GM12891 (cell line): ENCODE data around the gene ITPR3. TPM values are rescaled to one million over a fixed set of nuclear protein-coding genes. Genes with fewer than 3 reads are reported as not detected.

Source experiments
- DNase-seq: peaks from one replicate; pipeline ENCODE4 v3.0.0; 2011; ENCODE audit warnings: low spot score; ENCODE audit not compliant: insufficient read length
- FAIRE-seq: peaks from 2 replicates; lab custom pipeline; 2011; peaks lifted over from hg19 to GRCh38; lab: Jason Lieb, UNC
- PAX5 ChIP-seq: IDR thresholded peaks from 2 replicates; pipeline ENCODE4 v1.6.1; 2011; ENCODE audit warnings: low read length, moderate library complexity, mild to moderate bottlenecking; ENCODE audit not compliant: insufficient read depth, severe bottlenecking
- POLR2A ChIP-seq: IDR thresholded peaks from 2 replicates; pipeline ENCODE4 v1.6.1; 2011; ENCODE audit warnings: low read depth, low read length, control low read depth
- POLR2AphosphoS5 ChIP-seq: IDR thresholded peaks from 2 replicates; pipeline ENCODE4 v1.6.1; 2011; ENCODE audit warnings: low read depth, low read length, control low read depth
- POU2F2 ChIP-seq: IDR thresholded peaks from 2 replicates; pipeline ENCODE4 v1.6.1; 2011; ENCODE audit warnings: low read depth, mild to moderate bottlenecking, control low read depth, low read length, moderate library complexity
- SPI1 ChIP-seq: IDR thresholded peaks from 2 replicates; pipeline ENCODE4 v1.6.1; 2011; ENCODE audit warnings: low read depth, low read length, control low read depth
- TAF1 ChIP-seq: IDR thresholded peaks from 2 replicates; pipeline ENCODE4 v1.6.1; 2011; ENCODE audit warnings: low read depth, low read length, control low read depth
- polyA plus RNA-seq: library from polyadenylated mRNA; unstranded; fragments of >200 nt; gene quantifications from one replicate; pipeline ENCODE4 v1.2.1, GENCODE V29; 2012; ENCODE audit warnings: low read depth, missing spikeins, inconsistent platforms; ENCODE audit not compliant: missing spikeins

The ITPR3 gene
- polyA plus RNA-seq, result 8.5 TPM

DNA sequence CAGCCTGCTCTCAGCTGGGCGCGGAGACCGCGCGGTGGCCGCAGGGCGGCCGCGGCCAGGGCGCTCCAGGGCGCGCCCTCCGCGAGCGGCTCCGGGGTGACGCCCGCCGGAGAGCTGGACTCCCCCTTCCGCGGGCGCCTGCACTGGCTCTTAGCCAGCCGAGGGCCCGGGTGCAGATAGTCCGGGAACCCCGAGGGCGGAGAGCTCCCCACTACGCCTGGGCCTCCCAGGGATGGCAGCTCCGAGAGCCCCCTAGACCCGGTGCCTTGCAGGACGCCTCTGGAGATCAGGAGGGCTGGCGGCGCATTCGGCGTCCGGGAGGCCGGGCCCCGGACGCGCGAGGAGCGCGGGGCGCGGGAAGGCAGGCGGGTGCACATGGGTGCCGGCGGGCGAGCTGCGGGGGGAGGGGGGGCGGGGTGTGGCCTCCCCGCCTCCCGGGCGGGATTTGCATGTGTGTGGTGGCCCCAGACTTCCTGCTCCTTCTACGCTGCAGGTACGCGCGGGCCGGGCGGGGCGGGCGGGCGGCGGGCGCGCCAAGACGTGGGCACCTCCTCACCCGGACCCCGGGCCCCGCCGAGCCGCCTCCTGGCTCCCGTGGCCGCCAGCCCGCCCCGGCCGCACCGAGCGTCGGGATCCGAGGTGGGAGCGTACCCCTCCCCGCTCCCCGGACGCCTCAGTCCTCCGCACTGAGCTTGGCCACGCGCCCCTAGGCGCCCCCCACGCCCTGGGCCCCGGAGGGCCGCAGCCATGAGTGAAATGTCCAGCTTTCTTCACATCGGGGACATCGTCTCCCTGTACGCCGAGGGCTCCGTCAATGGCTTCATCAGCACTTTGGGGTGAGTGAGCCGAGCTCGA lies at the start of gene ITPR3:
TSS of gene ITPR3 (plus strand) at position 467 of the 855 bp plus-strand sequence. CDS start at position 748, 281 bp downstream.
- no peak for FAIRE-seq
- TF ChIP-seq POU2F2, result no peak
- TF ChIP-seq SPI1, result no peak
- TF ChIP-seq TAF1, result no peak
- TF ChIP-seq PAX5, result no peak
- TF ChIP-seq POLR2AphosphoS5, result no peak
- TF ChIP-seq POLR2A, result no peak
- peak; percentile 98 for DNase-seq

DNA sequence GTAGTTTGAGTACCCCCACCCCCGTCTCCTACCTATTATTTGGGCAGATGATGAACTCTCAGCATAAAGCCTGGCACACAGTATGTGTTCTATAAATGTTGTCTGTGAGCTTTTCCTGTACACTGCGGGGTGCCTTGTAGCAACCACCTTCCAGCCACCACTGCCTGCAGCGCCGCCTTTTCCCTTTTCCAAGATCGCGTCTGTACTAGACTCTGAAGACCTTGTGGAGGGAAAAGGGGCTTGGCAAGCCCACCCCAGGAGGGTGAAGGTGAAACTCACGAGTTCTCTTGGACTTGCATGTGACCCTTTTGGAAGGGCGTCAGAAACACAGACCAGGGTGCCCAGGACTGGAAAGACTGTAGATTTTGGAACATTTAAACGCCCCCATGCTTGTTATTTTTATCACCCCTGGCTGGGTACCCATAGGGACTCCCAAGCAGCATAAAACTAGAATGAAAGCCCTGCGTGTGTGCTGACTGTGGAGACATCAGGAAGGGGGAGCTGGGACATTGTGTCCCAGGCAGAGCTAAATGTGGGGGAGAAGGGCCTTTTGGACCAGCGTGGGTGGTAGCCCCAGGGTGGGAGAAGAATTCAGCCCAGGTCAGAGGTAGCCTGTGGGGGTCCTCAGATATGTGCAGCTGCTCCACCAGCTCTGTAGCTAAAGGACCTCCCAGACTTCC lies 49.3 kb upstream of the ITPR3 start:
- TF ChIP-seq POLR2A, result no peak
- no peak for TF ChIP-seq TAF1
- TF ChIP-seq SPI1, result no peak
- no peak for TF ChIP-seq POU2F2
- no peak for TF ChIP-seq POLR2AphosphoS5
- no peak for TF ChIP-seq PAX5
- DNase-seq (no peak), FAIRE-seq (no peak)

DNA sequence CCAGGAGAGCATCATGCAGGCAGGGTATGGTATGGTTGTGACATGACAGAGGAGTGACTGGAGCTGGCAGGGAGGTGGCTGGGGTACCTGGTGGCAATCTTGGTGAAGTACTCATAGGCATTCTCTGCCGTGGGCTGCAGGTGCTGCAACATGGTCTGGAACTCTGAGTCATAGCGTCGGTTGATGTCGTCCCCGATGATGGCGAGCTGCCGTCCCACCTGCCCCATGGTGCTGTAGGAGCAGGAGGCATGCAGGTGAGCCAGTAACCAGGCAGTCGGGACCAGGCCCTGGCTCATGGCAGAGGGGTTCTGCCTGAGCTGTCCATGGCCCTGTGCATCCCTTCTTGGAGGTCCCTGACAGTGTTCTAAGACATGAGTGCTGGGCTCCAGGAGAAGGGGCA lies 45.9 kb upstream of the ITPR3 start:
- no peak for FAIRE-seq
- DNase-seq, result no peak
- TF ChIP-seq POLR2AphosphoS5 (no peak), TAF1 (no peak), POU2F2 (no peak), PAX5 (no peak), POLR2A (no peak)

DNA sequence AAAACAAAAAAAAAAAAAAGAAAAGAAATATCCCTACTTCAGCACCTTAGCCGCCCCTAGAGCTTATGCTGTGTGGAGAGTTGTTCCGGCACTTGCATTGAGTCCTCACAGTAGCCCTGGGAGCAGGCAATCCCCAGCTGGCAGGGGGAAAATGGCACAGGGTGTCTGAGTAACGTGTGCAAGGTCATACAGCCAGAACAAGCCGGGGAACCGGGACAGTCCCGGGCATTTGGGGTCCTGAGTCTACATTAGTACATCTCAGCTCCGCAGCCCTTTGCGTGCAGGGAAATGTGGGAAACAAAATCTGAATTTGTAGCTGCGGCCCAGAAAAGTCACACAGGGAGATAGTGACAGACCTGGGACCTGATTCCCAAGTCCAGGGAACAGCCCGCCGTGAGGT lies 44.5 kb upstream of the ITPR3 start:
- TF ChIP-seq POU2F2, result no peak
- TF ChIP-seq POLR2A, result no peak
- no peak for TF ChIP-seq PAX5
- TF ChIP-seq SPI1, result no peak
- no peak for TF ChIP-seq POLR2AphosphoS5
- no peak for TF ChIP-seq TAF1
- DNase-seq (no peak), FAIRE-seq (no peak)

DNA sequence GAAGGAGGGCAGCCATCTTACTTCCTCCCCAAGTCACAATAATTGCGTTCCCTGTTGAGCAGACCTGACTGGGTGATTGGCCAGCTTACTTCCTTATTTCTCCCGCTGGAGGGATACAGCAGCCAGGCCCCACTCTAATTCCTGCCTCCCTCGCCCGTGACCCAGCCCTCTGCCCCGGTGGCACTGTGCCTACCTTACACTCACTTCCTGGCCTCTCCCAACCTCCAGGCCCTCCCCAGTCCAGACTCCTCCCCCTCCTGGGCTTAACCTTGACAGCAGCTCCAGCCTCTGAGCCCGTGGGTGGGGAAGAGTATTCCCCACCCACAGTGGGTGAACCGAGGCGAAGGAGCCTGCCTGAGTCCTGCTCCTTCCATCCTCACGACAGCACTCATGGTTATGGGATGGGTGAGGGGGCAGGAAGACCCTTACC lies 44.0 kb upstream of the ITPR3 start:
- DNase-seq (no peak), FAIRE-seq (no peak)
- TF ChIP-seq POLR2AphosphoS5, result no peak
- TF ChIP-seq SPI1, result 0 out of 2 replicates have a peak, but pooled peaks have one; percentile 6

DNA sequence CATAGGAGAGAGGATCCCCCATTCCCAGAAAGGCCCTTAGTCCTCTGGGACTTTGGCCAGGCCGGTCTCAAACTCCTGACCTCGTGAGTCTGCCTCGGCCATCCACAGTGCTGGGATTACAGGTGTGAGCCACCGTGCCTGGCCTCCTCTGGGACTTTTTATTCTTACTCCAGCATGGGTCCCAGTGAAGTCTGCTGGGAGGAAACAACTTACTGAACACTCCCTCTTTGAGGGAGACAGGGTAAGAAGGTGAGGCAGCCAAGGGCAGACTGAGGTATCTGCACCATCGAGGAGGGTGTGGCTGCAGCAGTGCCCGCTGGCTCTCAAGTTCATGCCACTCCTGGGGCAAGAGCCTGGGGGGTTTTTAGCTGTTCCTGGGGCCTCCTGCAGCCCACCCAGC lies 43.4 kb upstream of the ITPR3 start:
- DNase-seq (no peak), FAIRE-seq (no peak)
- TF ChIP-seq PAX5, result no peak
- TF ChIP-seq TAF1, result no peak
- TF ChIP-seq POLR2AphosphoS5, result no peak
- no peak for TF ChIP-seq POLR2A
- no peak for TF ChIP-seq SPI1
- TF ChIP-seq POU2F2, result no peak

DNA sequence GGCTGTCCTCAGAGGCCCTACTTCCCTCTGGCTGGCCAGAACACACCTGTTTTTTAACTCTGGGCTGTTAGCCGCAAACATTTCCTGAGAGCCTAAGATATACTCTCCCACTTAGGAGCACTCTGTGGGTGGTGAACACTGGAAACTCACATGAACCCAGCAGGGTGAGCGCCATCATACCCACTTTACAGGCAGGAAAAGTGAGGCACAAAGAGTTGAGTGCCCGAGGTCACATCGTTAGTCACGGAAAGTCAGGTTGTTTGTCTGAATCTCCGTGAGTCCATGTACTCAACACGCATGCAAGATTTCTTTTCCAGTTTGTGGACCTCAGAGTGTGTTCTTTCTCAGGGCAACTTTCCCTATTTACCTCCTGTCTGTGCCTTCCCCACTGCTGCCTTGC lies 43.0 kb upstream of the ITPR3 start:
- no peak for TF ChIP-seq PAX5
- no peak for TF ChIP-seq POLR2AphosphoS5
- no peak for TF ChIP-seq POU2F2
- TF ChIP-seq TAF1, result no peak
- TF ChIP-seq POLR2A, result no peak
- TF ChIP-seq SPI1, result no peak
- FAIRE-seq (no peak), DNase-seq (no peak)

DNA sequence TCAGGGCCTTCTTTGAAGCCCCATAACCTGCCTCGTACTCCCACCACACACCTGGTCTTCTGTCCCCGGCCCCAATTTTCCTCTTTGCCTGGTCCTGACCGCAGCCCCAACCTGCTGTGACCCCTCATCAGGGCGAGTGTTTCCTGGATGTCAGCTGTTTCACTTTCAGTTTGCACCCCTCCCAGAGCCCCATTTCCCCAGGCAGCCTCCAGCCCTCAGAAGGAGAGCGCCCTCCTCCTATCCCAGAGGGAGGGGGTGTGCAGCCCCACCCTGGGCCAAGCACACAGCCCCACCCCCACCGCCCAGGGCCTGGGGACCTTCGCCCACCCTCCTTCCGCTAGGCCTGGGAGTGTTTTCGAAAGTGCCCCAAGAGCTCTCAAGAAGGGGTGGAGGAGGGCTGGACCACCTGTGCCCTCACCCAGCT lies 42.5 kb upstream of the ITPR3 start:
- FAIRE-seq, result peak; percentile 87
- TF ChIP-seq POU2F2, result 0 out of 2 replicates have a peak, but pooled peaks have one; percentile 24
- no peak for TF ChIP-seq TAF1
- 0 out of 2 replicates have a peak, but pooled peaks have one; percentile 0 for TF ChIP-seq SPI1
- peak; percentile 68 for DNase-seq

DNA sequence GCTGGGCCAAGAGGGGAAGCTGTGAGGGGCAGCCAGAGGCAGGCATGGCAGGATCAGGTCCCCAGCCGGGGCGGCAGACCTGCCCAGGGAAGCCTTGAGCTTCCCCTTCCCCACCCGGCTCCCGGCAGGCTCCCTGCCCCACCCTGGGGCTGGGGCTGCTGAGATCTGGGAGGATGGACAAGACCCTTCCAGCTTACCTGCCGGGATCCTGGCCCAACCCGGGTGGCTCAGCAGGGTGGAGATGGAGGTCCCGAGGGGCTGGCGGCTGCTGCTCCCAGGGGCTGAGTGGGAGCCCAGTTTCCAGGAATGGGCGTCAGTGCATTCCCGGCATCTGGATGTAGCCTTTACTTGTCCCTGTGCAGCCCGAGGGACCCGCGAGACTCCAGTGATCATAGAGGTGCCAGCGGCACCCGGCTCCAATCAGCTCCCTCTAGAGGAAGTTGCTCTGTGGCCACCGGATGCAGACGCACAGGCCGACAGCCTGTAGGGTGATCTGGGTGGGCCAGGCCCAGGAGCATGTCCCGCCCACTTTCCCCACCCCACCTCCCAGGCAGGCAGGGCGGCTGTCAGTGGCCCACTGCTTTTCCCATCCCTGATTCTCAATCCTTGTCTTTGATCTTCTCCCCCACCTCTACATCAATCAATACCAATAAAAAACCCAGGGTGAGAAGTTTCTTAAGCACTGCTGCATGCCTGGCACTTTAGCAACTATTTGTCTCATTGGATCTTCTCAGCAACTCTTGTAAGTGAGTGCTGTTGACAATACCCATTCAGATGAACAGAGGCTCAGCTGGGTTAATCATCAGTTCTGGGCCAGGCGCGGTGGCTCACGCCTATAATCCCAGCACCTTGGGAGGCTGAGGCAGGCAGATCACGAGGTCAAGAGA lies 41.1 kb upstream of the ITPR3 start, which contains the start of gene BAK1:
TSS of gene BAK1 (minus strand) at position 449 of the 887 bp plus-strand sequence. CDS start 2,672 bp downstream, outside the sequence.
- TF ChIP-seq PAX5 (no peak), POLR2A (0 out of 2 replicates have a peak, but pooled peaks have one; percentile 24), POLR2AphosphoS5 (0 out of 2 replicates have a peak, but pooled peaks have one; percentile 47)
- DNase-seq, result peak; percentile 94
- peak; percentile 97 for FAIRE-seq

DNA sequence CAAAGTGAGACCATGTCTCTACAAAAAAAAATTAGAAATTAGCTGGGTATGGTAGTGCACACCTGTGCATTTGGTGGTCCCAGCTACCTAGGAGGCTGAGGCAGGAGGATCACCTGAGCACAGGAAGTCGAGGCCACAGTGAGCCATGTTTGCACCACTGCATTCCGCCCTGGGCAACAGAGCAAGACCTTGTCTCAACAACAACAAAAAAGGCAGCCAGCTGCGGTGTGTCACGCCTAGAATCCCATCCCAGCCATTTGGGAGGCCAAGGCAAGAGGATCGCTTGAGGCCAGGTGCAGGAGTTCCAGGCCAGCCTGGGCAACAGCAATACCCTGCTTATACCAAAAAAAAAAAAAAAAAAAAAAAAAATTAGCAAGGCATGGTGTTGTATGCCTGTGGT lies 39.9 kb upstream of the ITPR3 start:
- DNase-seq (no peak), FAIRE-seq (no peak)
- no peak for TF ChIP-seq POLR2AphosphoS5
- no peak for TF ChIP-seq POLR2A
- no peak for TF ChIP-seq TAF1
- TF ChIP-seq SPI1, result no peak
- TF ChIP-seq PAX5, result no peak
- no peak for TF ChIP-seq POU2F2
